ENCODE results near the gene GRAP2.

GRAP2 gene

DNA sequence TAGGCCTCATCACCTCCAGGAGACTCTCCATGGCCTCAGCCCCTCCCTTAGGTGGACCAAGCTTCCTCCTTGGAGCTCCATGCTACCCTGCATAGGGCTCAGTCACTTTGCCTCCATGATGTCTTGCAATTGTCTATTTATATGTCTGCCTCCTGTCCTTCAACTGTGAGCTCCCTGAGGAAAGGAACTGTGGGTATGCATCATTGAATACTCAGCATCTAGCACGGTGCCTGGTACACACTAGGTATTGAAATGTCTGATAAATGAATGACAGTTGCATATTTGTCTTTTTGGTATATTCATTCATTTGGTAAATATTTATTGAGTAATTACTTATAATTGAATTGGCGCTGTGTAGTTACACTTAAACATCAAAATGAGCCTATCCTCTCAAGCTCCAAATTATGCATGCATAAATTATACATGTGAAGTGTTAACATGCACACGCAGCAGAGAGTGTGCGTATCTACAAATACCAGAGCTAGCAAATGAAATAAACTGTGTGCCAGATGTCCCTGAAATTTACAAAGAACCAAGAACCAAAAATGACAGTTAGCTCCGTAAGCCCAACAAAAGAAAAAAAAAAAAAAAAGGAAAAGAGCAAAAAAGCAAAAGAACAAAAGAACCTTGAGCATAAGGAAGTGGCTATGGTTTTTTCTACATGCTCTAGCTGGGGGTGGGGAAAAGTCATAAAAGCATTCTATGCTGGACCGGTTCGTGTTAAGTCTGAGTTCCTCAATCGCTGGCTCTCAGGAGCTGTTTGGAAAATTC, 25.2 kb downstream of the GRAP2 start:
- WGBS, 2 experiments (ENCODE audit: insufficient coverage in 2 of 2): 80 to 94% methylated on average over 3 to 6 of the region's 8 CpGs
- Histone ChIP-seq H3K27ac (ENCODE audit: low read depth, low read length, severe bottlenecking) (no peak overlapping the region), H3K36me3 (ENCODE audit: control insufficient read depth, insufficient read depth, low read length) (no peaks in the 10 kb centered on the region), H3K4me1 (ENCODE audit: control insufficient read depth, insufficient read depth, low read length, poor library complexity, severe bottlenecking) (peaks cover 14% of the 10 kb centered on the region), H3K4me3 (ENCODE audit: extremely low read depth, insufficient read depth, low read length, poor library complexity, severe bottlenecking) (no peak overlapping the region), H3K9me3 (ENCODE audit: control insufficient read depth, low read length) (no peaks in the 10 kb centered on the region)

DNA sequence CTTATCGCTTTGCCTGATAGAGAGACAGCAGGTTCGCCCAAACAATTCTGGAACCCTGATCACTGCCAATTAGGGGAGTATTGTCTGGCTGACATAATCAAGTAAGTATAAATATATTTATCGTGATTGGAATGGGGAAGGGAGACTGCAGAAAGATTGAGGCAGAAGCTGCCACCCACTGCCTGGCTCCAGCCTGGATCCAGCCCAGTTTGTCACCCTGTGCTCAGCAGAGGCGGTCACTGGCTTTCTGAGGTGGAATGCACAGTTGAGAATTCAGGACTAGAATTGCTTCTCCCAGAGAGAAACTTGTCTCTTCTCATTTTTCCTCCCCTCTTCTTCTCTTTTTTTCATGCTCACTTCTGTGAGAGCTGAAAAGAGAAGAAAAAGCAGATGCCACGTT, 25.9 kb downstream of the GRAP2 start:
- peaks cover 14% of the 10 kb centered on the region for H3K4me1 ChIP-seq (ENCODE audit: control insufficient read depth, insufficient read depth, low read length, poor library complexity, severe bottlenecking)
- WGBS, 2 experiments (ENCODE audit: insufficient coverage in 2 of 2): 89 to 93% methylated on average over 2 to 4 of the region's 5 CpGs

DNA sequence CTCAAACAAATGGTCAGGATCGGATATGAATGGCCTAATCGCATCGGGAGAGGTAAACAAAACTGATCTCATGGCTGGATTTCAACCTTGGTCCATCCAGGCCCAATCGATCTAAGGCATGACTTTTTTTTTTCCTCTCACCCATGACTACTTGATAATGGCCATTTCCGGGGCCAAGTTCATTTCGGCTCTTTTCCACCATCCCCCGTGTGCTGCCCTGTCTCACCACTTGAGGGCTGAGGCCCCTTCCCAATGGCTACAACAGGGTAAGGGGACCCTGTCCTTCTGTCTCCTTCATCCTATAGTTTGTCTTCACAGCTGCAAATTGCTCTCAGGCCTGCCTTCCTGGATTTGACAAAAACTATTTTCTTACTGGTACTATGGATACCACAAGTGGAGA, 26.7 kb downstream of the GRAP2 start:
- WGBS, 2 experiments (ENCODE audit: insufficient coverage in 2 of 2): 68 to 72% methylated on average over 7 of the region's 7 CpGs
- no peaks in the 10 kb centered on the region for H3K9me3 ChIP-seq (ENCODE audit: control insufficient read depth, low read length)
- no peak overlapping the region for H3K4me3 ChIP-seq (ENCODE audit: extremely low read depth, insufficient read depth, low read length, poor library complexity, severe bottlenecking)
- H3K4me1 ChIP-seq (ENCODE audit: control insufficient read depth, insufficient read depth, low read length, poor library complexity, severe bottlenecking): peaks cover 14% of the 10 kb centered on the region
- H3K36me3 ChIP-seq (ENCODE audit: control insufficient read depth, insufficient read depth, low read length): no peaks in the 10 kb centered on the region
- H3K27ac ChIP-seq (ENCODE audit: low read depth, low read length, severe bottlenecking): no peak overlapping the region

More for the DNA sequence above, 25.9 kb downstream of the GRAP2 start:
- Histone ChIP-seq H3K27ac (ENCODE audit: low read depth, low read length, severe bottlenecking) (no peak overlapping the region), H3K9me3 (ENCODE audit: control insufficient read depth, low read length) (no peaks in the 10 kb centered on the region), H3K4me3 (ENCODE audit: extremely low read depth, insufficient read depth, low read length, poor library complexity, severe bottlenecking) (no peak overlapping the region), H3K36me3 (ENCODE audit: control insufficient read depth, insufficient read depth, low read length) (no peaks in the 10 kb centered on the region)

DNA sequence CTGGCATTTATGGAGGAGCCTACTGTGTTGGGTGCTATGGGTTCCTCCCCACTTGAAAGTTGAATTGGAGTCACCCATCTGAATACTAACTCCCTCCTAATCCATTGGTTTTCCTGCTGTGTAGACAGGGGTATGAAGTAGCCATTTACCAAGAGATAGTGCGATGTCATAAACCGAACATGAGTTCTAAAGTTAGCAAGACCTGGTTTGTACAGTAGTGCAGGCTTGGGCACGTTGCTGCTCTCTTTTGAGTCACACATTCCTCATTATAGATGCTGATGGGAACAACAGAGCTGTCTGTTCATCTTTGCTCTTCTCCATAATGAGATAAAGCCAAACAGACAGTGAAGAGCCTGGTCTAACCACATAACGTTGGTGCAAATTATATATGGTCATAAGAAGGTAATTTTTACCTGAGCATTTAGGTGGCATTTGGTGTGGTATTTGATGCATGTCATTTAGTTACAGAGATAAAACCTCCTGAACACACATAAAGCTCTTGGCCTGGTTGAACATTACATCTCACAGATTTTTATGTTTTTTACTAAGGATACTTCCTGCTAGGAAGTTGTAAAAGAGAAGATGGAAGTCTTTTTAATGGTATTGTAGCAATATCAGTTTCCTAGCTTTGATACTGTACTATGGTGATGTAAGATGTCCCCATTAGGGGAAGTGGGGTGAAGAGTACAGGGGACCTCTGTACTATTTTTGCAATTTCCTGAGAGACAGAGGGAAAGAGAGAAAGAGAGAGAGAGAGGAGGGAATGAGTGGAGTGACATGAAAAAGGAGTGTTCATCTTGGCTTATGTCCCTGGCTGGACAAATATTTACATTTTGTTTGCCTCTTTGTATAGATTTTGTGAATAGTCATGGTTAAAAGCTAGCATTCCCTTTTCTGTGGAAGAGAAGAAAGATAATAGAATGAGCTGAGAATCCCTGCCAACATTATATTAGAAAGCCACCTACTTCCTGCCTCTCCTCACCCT, 27.9 kb downstream of the GRAP2 start:
- H3K27ac ChIP-seq (ENCODE audit: low read depth, low read length, severe bottlenecking): no peak overlapping the region
- no peaks in the 10 kb centered on the region for H3K36me3 ChIP-seq (ENCODE audit: control insufficient read depth, insufficient read depth, low read length)
- no peaks in the 10 kb centered on the region for H3K9me3 ChIP-seq (ENCODE audit: control insufficient read depth, low read length)
- H3K4me1 ChIP-seq (ENCODE audit: control insufficient read depth, insufficient read depth, low read length, poor library complexity, severe bottlenecking): peaks cover 14% of the 10 kb centered on the region
- 85 to 100% methylated on average over 3 to 4 of the region's 4 CpGs for WGBS, 2 experiments (ENCODE audit: insufficient coverage in 2 of 2)
- no peak overlapping the region for H3K4me3 ChIP-seq (ENCODE audit: extremely low read depth, insufficient read depth, low read length, poor library complexity, severe bottlenecking)

DNA sequence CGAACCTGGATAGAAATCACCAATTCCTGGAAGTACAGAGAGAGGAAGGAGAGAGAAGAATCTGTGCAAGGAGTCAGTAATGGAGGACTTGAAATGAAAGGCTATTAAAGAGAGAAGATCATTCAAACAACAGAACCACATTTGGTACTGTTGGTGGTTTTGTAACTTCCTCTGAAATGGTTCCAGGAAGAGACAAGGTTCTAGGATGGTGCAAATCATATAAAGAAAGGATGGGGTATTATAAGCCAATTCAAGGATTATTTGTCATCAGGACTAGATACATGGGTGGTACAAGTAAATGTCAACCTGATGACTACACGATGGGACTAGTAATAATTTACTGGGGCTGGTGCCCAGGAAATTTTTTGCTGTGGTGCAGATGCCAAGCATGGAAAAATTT, 30.4 kb downstream of the GRAP2 start:
- peaks cover 14% of the 10 kb centered on the region for H3K4me1 ChIP-seq (ENCODE audit: control insufficient read depth, insufficient read depth, low read length, poor library complexity, severe bottlenecking)
- WGBS, 2 experiments (ENCODE audit: insufficient coverage in 2 of 2): 88 to 92% methylated on average over 2 of the region's 2 CpGs
- H3K27ac ChIP-seq (ENCODE audit: low read depth, low read length, severe bottlenecking): no peak overlapping the region
- no peak overlapping the region for H3K4me3 ChIP-seq (ENCODE audit: extremely low read depth, insufficient read depth, low read length, poor library complexity, severe bottlenecking)
- H3K36me3 ChIP-seq (ENCODE audit: control insufficient read depth, insufficient read depth, low read length): no peaks in the 10 kb centered on the region
- H3K9me3 ChIP-seq (ENCODE audit: control insufficient read depth, low read length): no peaks in the 10 kb centered on the region

DNA sequence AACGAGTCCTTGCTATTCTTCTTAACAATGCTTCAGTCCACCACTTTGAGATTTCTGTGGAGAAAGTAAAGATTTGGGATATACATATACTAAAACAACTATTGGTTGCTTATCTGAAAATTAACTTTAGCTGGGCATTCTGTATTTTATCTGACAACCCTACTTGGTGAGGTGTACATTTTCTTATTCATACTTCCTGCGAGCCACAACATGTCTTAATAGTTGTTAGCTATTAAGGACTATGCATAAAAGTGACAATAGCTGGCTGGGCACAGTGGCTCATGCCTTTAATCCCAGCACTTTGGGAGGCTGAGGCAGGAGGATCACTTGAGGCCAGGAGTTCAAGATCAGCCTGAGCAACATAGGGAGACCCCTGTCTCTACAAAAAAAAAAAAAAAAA, 31.3 kb downstream of the GRAP2 start:
- WGBS, 2 experiments (ENCODE audit: insufficient coverage in 2 of 2): no CpG with 5 or more reads among the region's 2 CpGs

DNA sequence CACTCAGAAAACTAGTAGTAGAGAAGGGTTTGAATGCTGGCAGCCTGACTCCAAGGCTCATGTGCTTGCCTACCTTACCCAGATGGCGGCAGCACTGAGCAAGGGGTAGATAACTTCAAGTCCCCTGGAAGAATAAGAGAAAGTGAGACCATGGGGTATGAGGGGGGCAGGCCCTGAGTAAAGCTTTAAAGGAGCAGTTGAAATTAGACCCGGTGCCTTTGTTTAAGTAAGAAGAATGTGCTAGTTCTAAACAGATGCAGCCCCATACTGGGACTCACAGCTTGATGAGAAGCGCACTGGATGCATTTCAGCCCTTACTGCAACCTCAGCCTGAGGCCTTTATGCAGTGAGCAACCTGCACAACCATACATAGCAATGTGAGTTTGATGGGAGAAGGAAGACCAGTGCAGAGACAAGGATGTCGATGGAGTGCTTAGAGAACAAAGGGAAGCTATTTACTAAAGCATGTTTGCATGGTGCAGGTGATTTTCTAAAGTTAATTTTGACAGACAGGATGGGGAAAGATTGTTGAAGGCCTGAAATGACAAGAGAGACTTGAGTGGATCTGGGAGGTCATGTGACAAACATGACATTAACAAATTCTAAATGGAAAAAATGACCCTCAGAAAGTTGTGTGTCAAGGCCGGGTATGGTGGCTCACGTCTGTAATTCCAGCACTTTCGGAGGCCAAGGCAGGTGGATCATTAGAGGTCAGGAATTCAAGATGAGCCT, 32.2 kb downstream of the GRAP2 start:
- H3K4me3 ChIP-seq (ENCODE audit: extremely low read depth, insufficient read depth, low read length, poor library complexity, severe bottlenecking): no peak overlapping the region
- no peaks in the 10 kb centered on the region for H3K9me3 ChIP-seq (ENCODE audit: control insufficient read depth, low read length)
- H3K4me1 ChIP-seq (ENCODE audit: control insufficient read depth, insufficient read depth, low read length, poor library complexity, severe bottlenecking): no peaks in the 10 kb centered on the region
- H3K27ac ChIP-seq (ENCODE audit: low read depth, low read length, severe bottlenecking): no peak overlapping the region
- 18 to 53% methylated on average over 3 to 5 of the region's 7 CpGs for WGBS, 2 experiments (ENCODE audit: insufficient coverage in 2 of 2)
- H3K36me3 ChIP-seq (ENCODE audit: control insufficient read depth, insufficient read depth, low read length): no peaks in the 10 kb centered on the region

More for the DNA sequence above, 31.3 kb downstream of the GRAP2 start:
- Histone ChIP-seq H3K27ac (ENCODE audit: low read depth, low read length, severe bottlenecking) (no peak overlapping the region), H3K36me3 (ENCODE audit: control insufficient read depth, insufficient read depth, low read length) (no peaks in the 10 kb centered on the region), H3K4me1 (ENCODE audit: control insufficient read depth, insufficient read depth, low read length, poor library complexity, severe bottlenecking) (peaks cover 8% of the 10 kb centered on the region), H3K9me3 (ENCODE audit: control insufficient read depth, low read length) (no peaks in the 10 kb centered on the region), H3K4me3 (ENCODE audit: extremely low read depth, insufficient read depth, low read length, poor library complexity, severe bottlenecking) (no peak overlapping the region)

DNA sequence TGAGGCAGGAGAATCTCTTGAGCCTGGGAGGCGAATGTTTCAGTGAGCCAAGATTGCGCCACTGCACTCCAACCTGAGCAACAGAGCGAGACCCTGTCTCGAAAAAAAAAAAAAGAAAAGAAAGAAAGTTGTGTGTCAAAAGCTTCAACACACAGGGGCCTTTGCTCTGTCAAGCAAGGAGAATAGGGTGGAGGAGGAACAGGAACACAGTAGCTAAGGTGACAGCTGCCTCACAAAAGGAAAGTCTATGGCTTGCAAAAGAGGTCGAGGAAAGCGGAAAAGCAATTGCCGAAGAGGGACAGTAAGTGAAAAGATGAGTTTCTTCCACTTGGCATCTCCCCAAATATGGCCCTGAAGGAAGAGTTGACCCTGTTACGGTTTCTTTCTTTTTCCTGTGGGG, 32.9 kb downstream of the GRAP2 start:
- H3K9me3 ChIP-seq (ENCODE audit: control insufficient read depth, low read length): no peaks in the 10 kb centered on the region
- WGBS, 2 experiments (ENCODE audit: insufficient coverage in 2 of 2): 95 to 98% methylated on average over 5 to 8 of the region's 8 CpGs

DNA sequence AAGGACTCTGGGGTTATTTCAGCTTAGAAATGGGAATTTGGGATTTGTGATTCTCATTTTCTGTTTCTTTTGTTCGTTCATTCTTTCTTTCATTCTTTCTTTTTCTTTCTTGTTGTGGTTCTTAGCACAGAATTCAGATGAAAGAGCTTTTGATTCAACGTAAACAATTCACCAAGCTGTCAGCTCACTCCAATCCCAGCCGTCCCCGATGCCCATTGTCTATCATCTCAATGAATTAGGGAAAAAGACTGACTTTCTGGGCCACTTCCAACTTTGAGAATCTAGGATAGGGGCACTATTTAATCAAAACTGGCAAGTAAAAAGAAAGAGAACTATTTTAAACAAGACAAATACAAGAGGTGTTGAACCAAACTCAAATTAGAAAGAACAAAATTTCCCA, 34.2 kb downstream of the GRAP2 start:
- H3K27ac ChIP-seq (ENCODE audit: low read depth, low read length, severe bottlenecking): no peak overlapping the region
- H3K9me3 ChIP-seq (ENCODE audit: control insufficient read depth, low read length): no peaks in the 10 kb centered on the region
- no CpG with 5 or more reads among the region's 4 CpGs for WGBS, 2 experiments (ENCODE audit: insufficient coverage in 2 of 2)
- H3K4me3 ChIP-seq (ENCODE audit: extremely low read depth, insufficient read depth, low read length, poor library complexity, severe bottlenecking): no peak overlapping the region
- H3K36me3 ChIP-seq (ENCODE audit: control insufficient read depth, insufficient read depth, low read length): no peaks in the 10 kb centered on the region
- H3K4me1 ChIP-seq (ENCODE audit: control insufficient read depth, insufficient read depth, low read length, poor library complexity, severe bottlenecking): no peaks in the 10 kb centered on the region

More for the DNA sequence above, 32.9 kb downstream of the GRAP2 start:
- Histone ChIP-seq H3K27ac (ENCODE audit: low read depth, low read length, severe bottlenecking) (no peak overlapping the region), H3K36me3 (ENCODE audit: control insufficient read depth, insufficient read depth, low read length) (no peaks in the 10 kb centered on the region), H3K4me3 (ENCODE audit: extremely low read depth, insufficient read depth, low read length, poor library complexity, severe bottlenecking) (no peak overlapping the region), H3K4me1 (ENCODE audit: control insufficient read depth, insufficient read depth, low read length, poor library complexity, severe bottlenecking) (no peaks in the 10 kb centered on the region)

DNA sequence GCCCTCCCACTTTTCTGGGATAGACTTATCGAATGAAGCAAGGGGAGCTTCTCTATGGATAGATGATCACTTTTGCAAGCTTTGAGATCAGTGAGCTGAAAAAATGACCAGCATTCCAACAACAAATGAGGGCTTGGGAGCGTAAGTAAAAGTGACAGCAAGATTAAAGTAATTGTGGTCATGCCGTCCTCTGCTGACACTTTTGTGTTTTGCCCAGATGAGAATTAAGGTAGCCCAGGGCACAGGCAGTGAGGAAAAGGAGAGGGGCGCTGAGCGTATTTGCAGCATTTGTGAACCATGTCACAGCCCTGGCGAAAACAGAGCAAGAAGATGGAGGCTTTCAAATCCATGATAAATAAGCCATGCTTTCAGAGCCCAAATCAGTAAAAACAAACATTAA, 34.7 kb downstream of the GRAP2 start:
- Histone ChIP-seq H3K9me3 (ENCODE audit: control insufficient read depth, low read length) (no peaks in the 10 kb centered on the region), H3K4me3 (ENCODE audit: extremely low read depth, insufficient read depth, low read length, poor library complexity, severe bottlenecking) (no peak overlapping the region), H3K27ac (ENCODE audit: low read depth, low read length, severe bottlenecking) (no peak overlapping the region), H3K4me1 (ENCODE audit: control insufficient read depth, insufficient read depth, low read length, poor library complexity, severe bottlenecking) (no peaks in the 10 kb centered on the region), H3K36me3 (ENCODE audit: control insufficient read depth, insufficient read depth, low read length) (no peaks in the 10 kb centered on the region)
- WGBS, 2 experiments (ENCODE audit: insufficient coverage in 2 of 2): 40 to 91% methylated on average over 1 to 4 of the region's 6 CpGs

Data from mesodermal cell (in vitro differentiated cells).